ENCODE measurements around the gene IL4R. TPM values are rescaled to one million over a fixed set of nuclear protein-coding genes. Genes with fewer than 3 reads are reported as not detected.

IL4R gene
- total and polyA plus RNA-seq, 2 of the 8 experiments (the other 6 are each of a cell fraction or from before 2014, with no cell fraction given) = 29.1 to 29.4 TPM

GRCh38 chr16:27286451-27286850 lies 27.3 kb upstream of the IL4R start:
- Histone ChIP-seq H4K8ac (ENCODE audit: extremely low read depth, insufficient read depth, low read length) (no peak overlapping the region), H3K23me2 (ENCODE audit: low read depth, low read length) (no peaks in the 10 kb centered on the region), H2BK20ac (ENCODE audit: low read length) (no peak overlapping the region), H2AFZ (ENCODE audit: low read length) (no peak overlapping the region), H3K4me3 (ENCODE audit: extremely low read depth in 1 of 4, insufficient read depth in 2 of 4, low read depth in 3 of 4, low read length in 4 of 4) (no peak overlapping the region), H2AK5ac (ENCODE audit: low read depth, low read length) (no peak overlapping the region), H2BK15ac (ENCODE audit: low read length) (no peak overlapping the region), H3K14ac (ENCODE audit: insufficient read length) (no peak overlapping the region), H4K5ac (ENCODE audit: insufficient read length, low read depth, low read length) (no peak overlapping the region), H3K56ac (replicated peaks; ENCODE audit: insufficient read length, low read depth, low read length) (no peak overlapping the region), H3K79me1 (ENCODE audit: low read depth, low read length) (no peaks in the 10 kb centered on the region), H4K20me1 (replicated peaks in 1 of 2; ENCODE audit: control insufficient read depth in 1 of 2, insufficient read depth in 2 of 2, low read length in 2 of 2) (no peaks in the 10 kb centered on the region), H3K9me3 (ENCODE audit: insufficient read depth in 2 of 2, low read depth in 1 of 2, low read length in 1 of 2) (no peaks in the 10 kb centered on the region), H3K4me2 (ENCODE audit: insufficient read depth in 1 of 2, low read depth in 2 of 2, low read length in 2 of 2) (no peak overlapping the region), H2BK120ac (replicated peaks; ENCODE audit: low read depth, low read length) (no peak overlapping the region), H4K91ac (replicated peaks; ENCODE audit: insufficient read length, low read length) (no peak overlapping the region), H3K9ac (replicated peaks in 1 of 4; ENCODE audit: extremely low read depth in 1 of 4, low read depth in 3 of 4, low read length in 3 of 4) (no peak overlapping the region), H3K79me2 (ENCODE audit: control insufficient read depth in 1 of 2, insufficient read depth in 2 of 2, low read length in 2 of 2) (no peaks in the 10 kb centered on the region), H3K4me1 (replicated peaks in 1 of 4; ENCODE audit: control insufficient read depth in 3 of 4, insufficient read depth in 4 of 4, low read length in 3 of 4) (no peaks in the 10 kb centered on the region), H3K4ac (replicated peaks; ENCODE audit: insufficient read length, low read depth, low read length) (no peak overlapping the region), H3K27me3 (replicated peaks in 1 of 4; ENCODE audit: control insufficient read depth in 3 of 4, extremely low read depth in 1 of 4, insufficient read depth in 3 of 4, low read length in 3 of 4) (no peaks in the 10 kb centered on the region), H2BK5ac (ENCODE audit: low read depth, low read length) (no peak overlapping the region), H3K27ac (ENCODE audit: low read depth, low read length) (no peak overlapping the region), H2BK12ac (ENCODE audit: low read depth, low read length) (no peak overlapping the region), H3K18ac (ENCODE audit: extremely low read depth, low read length) (no peak overlapping the region), H3K36me3 (ENCODE audit: control insufficient read depth in 2 of 4, insufficient read depth in 4 of 4, low read length in 3 of 4) (no peaks in the 10 kb centered on the region), H3K23ac (ENCODE audit: insufficient read length) (no peak overlapping the region)
- ChIA-PET CTCF (ENCODE audit: partially characterized antibody) (interaction anchor here (0.6 to 0.8 kb wide), 2 partner anchors 11 to 89 kb away, joined by 3 to 4 read pairs; no protein-coding TSS in a partner anchor), POLR2A (ENCODE audit: partially characterized antibody) (interaction anchor here (0.6 kb wide), 1 partner anchor 96 kb away, joined by 3 read pairs; no protein-coding TSS in a partner anchor)
- FAIRE-seq (no peak), DNase-seq (ENCODE audit: low read depth in 1 of 2, low spot score in 2 of 2) (no peak)
- WGBS, 2 experiments (ENCODE audit: extremely low coverage in 1 of 2, insufficient coverage in 1 of 2, insufficient read length in 1 of 2, insufficient replicate concordance in 2 of 2, low coverage in 1 of 2, low lambda C conversion rate in 2 of 2, missing lambda C conversion rate in 1 of 2) = 90% methylated on average over 4 of the region's 4 CpGs; no CpG with 5 or more reads in 1 of the 2 experiments
- no peak for TF ChIP-seq EZH2 (IDR thresholded peaks at IDR 0.05; ENCODE audit: low read depth, low read length, severe bottlenecking)
- TF ChIP-seq MAX (IDR thresholded peaks at IDR 0.05) = no peak
- no peak for TF ChIP-seq EGR1 (IDR thresholded peaks at IDR 0.05; ENCODE audit: borderline replicate concordance, low read depth, low read length)
- TF ChIP-seq CTBP2 (IDR thresholded peaks at IDR 0.05; ENCODE audit: borderline replicate concordance, insufficient read depth, insufficient read length, low read length) = no peak
- TF ChIP-seq POLR2AphosphoS5 (IDR thresholded peaks at IDR 0.05; ENCODE audit: low read depth, low read length) = no peak
- no peak for TF ChIP-seq PHF8 (conservative IDR thresholded peaks at IDR 0.05; ENCODE audit: low read depth, low read length)
- TF ChIP-seq SUZ12 (IDR thresholded peaks at IDR 0.05; ENCODE audit: low read length) = no peak
- no peak for TF ChIP-seq MAFK (IDR thresholded peaks at IDR 0.05; ENCODE audit: low read depth, low read length)
- TF ChIP-seq CEBPB (IDR thresholded peaks at IDR 0.05; ENCODE audit: low read depth, low read length) = no peak
- no peak for TF ChIP-seq CTCF (IDR thresholded peaks at IDR 0.05; ENCODE audit: control extremely low read depth in 1 of 3, insufficient read depth in 1 of 3, low read depth in 1 of 3, low read length in 3 of 3)
- no peak for TF ChIP-seq NANOG (IDR thresholded peaks at IDR 0.05; ENCODE audit: insufficient read depth, low read depth, low read length, poor library complexity, severe bottlenecking)

All from H1 (cell line).